ENCODE data around the gene LYZL6. TPM values are rescaled to one million over a fixed set of nuclear protein-coding genes. Genes with fewer than 3 reads are reported as not detected.

Gene LYZL6
- total RNA-seq, 4 donors from 2014 or later: not detected

DNA sequence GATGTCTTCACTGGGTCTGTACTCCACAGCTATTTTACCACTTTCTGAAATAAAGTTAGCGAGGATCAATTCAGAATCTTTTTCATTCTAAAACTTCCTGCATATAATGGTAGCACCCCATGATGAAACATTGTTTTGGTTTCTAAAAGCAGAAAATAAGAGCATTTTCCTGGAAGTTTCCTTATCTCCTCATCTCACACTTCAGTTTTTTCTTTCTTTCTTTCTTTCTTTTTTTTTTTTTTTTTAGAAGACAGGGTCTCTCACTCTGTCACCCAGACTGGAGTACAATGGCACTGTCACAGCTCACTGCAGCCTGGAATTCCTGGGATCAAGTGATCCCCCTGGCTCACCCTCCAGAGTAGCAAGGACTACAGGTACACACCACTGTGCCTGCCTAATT lies 23.3 kb downstream of the LYZL6 start:
- H3K36me3 ChIP-seq: no peaks in the 10 kb centered on the region
- no peaks in the 10 kb centered on the region for H3K9me3 ChIP-seq
- WGBS: 100% methylated on average over 1 of the region's 1 CpG
- TF ChIP-seq POLR2A (IDR thresholded peaks at IDR 0.05; ENCODE audit: low read depth): no peak
- TF ChIP-seq EP300 (IDR thresholded peaks at IDR 0.05): no peak
- TF ChIP-seq, protein P1, sequence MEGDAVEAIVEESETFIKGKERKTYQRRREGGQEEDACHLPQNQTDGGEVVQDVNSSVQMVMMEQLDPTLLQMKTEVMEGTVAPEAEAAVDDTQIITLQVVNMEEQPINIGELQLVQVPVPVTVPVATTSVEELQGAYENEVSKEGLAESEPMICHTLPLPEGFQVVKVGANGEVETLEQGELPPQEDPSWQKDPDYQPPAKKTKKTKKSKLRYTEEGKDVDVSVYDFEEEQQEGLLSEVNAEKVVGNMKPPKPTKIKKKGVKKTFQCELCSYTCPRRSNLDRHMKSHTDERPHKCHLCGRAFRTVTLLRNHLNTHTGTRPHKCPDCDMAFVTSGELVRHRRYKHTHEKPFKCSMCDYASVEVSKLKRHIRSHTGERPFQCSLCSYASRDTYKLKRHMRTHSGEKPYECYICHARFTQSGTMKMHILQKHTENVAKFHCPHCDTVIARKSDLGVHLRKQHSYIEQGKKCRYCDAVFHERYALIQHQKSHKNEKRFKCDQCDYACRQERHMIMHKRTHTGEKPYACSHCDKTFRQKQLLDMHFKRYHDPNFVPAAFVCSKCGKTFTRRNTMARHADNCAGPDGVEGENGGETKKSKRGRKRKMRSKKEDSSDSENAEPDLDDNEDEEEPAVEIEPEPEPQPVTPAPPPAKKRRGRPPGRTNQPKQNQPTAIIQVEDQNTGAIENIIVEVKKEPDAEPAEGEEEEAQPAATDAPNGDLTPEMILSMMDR (IDR thresholded peaks at IDR 0.05): no peak
- no peak for TF ChIP-seq POLR2AphosphoS5 (IDR thresholded peaks at IDR 0.05)
- H3K27ac ChIP-seq (replicated peaks in 1 of 4): no peak overlapping the region
- intact Hi-C loops (cut with DNase I): no loop called here
- H3K4me1 ChIP-seq: no peaks in the 10 kb centered on the region
- H3K4me3 ChIP-seq: no peak overlapping the region
- H3K27me3 ChIP-seq: peaks cover 0 to 4% (median 0%) of the 10 kb centered on the region in 4 donors
- no peak for DNase-seq (ENCODE audit: extremely low spot score)

DNA sequence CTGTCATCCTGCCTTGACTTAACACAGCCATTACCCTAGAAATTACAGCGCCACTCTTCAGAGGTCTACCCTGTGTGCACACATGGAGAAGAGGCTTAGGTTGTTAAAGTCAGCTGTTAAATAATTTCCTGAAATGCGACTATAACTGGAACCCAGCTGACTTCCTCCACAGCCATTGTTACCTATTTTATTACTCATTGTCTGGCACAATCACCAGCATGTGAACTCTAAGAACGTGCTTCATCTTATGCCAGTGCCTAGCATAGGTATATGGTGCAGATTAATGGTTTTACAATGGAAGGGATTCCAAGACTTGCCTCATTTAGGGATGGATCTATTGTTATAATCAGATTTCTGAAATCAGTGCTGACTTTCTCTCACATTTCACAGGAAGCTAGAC lies 24.8 kb downstream of the LYZL6 start:
- Histone ChIP-seq H3K4me3 (no peak overlapping the region), H3K9me3 (no peaks in the 10 kb centered on the region), H3K36me3 (no peaks in the 10 kb centered on the region), H3K27ac (replicated peaks in 1 of 4) (no peak overlapping the region), H3K4me1 (no peaks in the 10 kb centered on the region), H3K27me3 (peaks cover 0 to 4% (median 0%) of the 10 kb centered on the region in 4 donors)
- no peak for DNase-seq (ENCODE audit: extremely low spot score)
- intact Hi-C loops (cut with DNase I): no loop called here
- TF ChIP-seq POLR2AphosphoS5 (IDR thresholded peaks at IDR 0.05) (no peak), POLR2A (IDR thresholded peaks at IDR 0.05; ENCODE audit: low read depth) (no peak), EP300 (IDR thresholded peaks at IDR 0.05) (no peak)
- TF ChIP-seq, protein P1 (IDR thresholded peaks at IDR 0.05): no peak
- WGBS: 74% methylated on average over 3 of the region's 3 CpGs

DNA sequence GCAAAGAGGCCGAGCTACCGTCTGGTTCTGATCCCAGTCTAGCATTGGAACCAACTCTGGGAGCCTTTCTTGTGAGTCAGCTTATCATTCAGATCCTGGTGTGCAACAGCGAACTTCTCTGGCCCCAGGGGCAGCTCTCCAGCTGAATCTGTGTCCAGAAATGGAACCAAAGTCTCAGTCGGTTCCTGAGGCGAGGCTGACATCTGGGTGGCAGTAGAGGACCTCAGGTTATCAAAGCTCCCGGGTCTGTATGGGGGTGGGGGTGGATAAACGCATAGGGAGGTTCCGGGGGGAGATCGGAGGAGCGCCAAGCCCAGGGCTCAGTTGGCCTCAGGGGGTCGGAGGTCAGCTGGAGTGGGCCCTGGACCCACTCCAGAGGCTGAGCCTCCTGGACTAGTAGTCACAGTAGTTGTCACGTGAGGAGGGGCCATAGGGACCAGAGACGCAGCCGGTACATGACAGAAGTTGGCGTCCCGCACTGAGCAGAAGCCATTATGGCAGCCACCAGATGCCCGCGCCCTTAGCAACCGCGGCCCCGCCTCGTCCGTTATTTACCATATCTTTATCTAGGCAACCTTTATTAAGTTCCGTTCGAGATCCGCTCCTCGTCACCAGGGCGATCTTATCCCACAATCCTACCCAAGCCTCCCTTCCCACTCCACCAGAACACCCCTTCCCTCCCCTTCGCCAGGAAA lies 25.8 kb downstream of the LYZL6 start:
- H3K9me3 ChIP-seq: no peaks in the 10 kb centered on the region
- no peak overlapping the region for H3K4me3 ChIP-seq
- TF ChIP-seq POLR2AphosphoS5 (IDR thresholded peaks at IDR 0.05) (no peak), POLR2A (IDR thresholded peaks at IDR 0.05; ENCODE audit: low read depth) (no peak), EP300 (IDR thresholded peaks at IDR 0.05) (no peak)
- TF ChIP-seq, protein P1 (IDR thresholded peaks at IDR 0.05): no peak
- DNase-seq (ENCODE audit: extremely low spot score): no peak
- no peaks in the 10 kb centered on the region for H3K4me1 ChIP-seq
- H3K27me3 ChIP-seq: no peaks in the 10 kb centered on the region
- H3K27ac ChIP-seq (replicated peaks in 1 of 4): no peak overlapping the region
- H3K36me3 ChIP-seq: no peaks in the 10 kb centered on the region
- 93% methylated on average over 28 of the region's 29 CpGs for WGBS
- intact Hi-C loops (cut with DNase I): no loop called here

DNA sequence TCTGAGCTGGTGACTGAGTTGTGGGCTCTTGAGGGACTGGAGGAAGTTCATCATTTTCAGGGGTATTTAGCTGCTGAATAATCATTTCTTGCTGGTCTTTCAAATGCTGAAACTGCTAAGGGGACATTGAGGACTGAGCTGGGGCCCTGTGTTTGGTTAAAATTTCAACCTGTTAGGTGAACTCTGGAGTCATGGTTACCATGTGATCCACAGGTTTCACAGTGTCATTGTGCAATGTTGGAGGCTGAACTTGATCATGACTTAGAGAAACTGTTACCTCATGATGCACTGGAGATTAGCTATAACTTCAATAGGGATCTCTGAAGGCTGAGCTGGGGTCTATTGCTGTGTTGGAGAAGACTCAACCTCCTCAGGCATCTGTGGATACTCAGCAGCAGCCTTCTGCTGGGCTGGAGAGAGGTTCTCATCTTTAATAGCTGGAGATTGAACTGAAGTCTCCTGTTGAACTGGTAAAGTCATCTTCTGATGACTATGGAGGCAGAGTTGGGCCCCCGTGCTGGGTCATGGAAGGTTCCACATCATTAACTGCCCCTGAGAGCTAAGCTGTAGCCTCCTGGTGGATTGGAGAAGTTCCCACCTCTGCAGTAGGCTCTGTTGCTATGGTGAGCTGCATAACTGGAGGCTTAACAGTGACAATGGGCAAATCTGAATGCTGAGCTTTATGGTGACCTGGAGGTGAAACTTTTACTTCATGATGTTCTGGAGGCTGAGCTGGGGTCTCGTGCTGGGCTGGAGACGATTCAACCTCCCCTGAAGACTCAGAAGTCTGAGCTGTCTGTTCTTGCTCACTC lies 28.2 kb downstream of the LYZL6 start:
- Histone ChIP-seq H3K27ac (replicated peaks in 1 of 4) (no peak overlapping the region), H3K36me3 (no peaks in the 10 kb centered on the region), H3K4me1 (no peaks in the 10 kb centered on the region), H3K4me3 (no peak overlapping the region), H3K27me3 (no peaks in the 10 kb centered on the region), H3K9me3 (no peaks in the 10 kb centered on the region)
- no peak for DNase-seq (ENCODE audit: extremely low spot score)
- 96% methylated on average over 3 of the region's 3 CpGs for WGBS
- intact Hi-C loops (cut with DNase I): no loop called here
- no peak for TF ChIP-seq EP300 (IDR thresholded peaks at IDR 0.05)

DNA sequence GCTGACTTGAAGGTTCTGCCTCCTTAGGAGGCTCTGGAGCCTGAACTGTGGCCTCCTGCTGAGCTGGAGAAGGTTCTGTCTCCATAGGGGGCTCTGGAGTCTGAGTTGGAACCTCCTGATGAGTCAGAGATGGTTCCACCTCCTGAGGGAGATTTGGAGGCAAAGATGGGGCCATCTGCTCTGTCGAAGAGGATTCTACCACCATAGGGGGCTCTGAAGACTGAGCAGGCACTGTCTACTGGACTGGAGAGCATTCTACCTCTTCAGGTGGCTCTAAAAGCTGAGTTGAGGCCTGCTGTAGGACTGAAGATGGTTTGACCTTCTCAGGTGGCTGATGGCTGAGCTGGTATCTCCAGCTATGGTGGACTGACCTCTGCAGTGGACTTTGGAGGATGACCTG lies 29.2 kb downstream of the LYZL6 start:
- Histone ChIP-seq H3K4me3 (no peak overlapping the region), H3K27me3 (no peaks in the 10 kb centered on the region), H3K27ac (replicated peaks in 1 of 4) (no peak overlapping the region), H3K4me1 (no peaks in the 10 kb centered on the region), H3K9me3 (no peaks in the 10 kb centered on the region), H3K36me3 (no peaks in the 10 kb centered on the region)
- no peak for DNase-seq (ENCODE audit: extremely low spot score)
- TF ChIP-seq, protein P1 (IDR thresholded peaks at IDR 0.05): no peak
- no peak for TF ChIP-seq POLR2A (IDR thresholded peaks at IDR 0.05; ENCODE audit: low read depth)
- no peak for TF ChIP-seq EP300 (IDR thresholded peaks at IDR 0.05)
- TF ChIP-seq POLR2AphosphoS5 (IDR thresholded peaks at IDR 0.05): no peak
- WGBS: 100% methylated on average over 1 of the region's 1 CpG
- intact Hi-C loops (cut with DNase I): no loop called here

Data from esophagus muscularis mucosa (tissue), 4 donors.